H1 (cell line): ENCODE results near the gene TRAPPC5. TPM values are rescaled to one million over a fixed set of nuclear protein-coding genes. Genes with fewer than 3 reads are reported as not detected.

Experiments used
- RFX5 ChIP-seq: IDR thresholded peaks from 2 replicates; pipeline ENCODE4 v1.6.1; 2011; ENCODE audit warnings: low read depth, low read length, improper control_type of control experiment, borderline replicate concordance
- YY1 ChIP-seq: IDR thresholded peaks from 2 replicates; pipeline ENCODE4 v1.6.1; 2011; ENCODE audit warnings: low read depth, mild to moderate bottlenecking, low read length
- polyA plus RNA-seq, 7 experiments: library from polyadenylated mRNA; depleted of rRNA in 3 of 7; stranded (reverse) in 5 of 7; unstranded in 2 of 7; fragments of >200 nt in 5 of 7; fragments of 200-250 nt in 2 of 7; gene quantifications; 1 replicate in 5 of 7; 2 replicates in 1 of 7; 4 replicates in 1 of 7; pipeline versions ENCODE4 v1.2.1 to v1.2.3, GENCODE V29; 2011 to 2013; ENCODE audit warnings: missing spikeins in 2 of 7, mixed read lengths in 2 of 7
- total RNA-seq: library from RNA; stranded (reverse); fragmentation: NEBNext Ultra II Directional; extraction: Animal tissue kit (Norgen Biotek cat#: 25700); gene quantifications from 2 replicates; pipeline ENCODE4 v1.2.1, GENCODE V29; 2021
- TF ChIP-seq, protein P1 (sequence below): fragments of 300-600 bp; sonication (generic); IDR thresholded peaks from 2 replicates; pipeline ENCODE4 v1.7.1; 2012; ENCODE audit warnings: low read length, moderate library complexity, mild to moderate bottlenecking, inconsistent platforms; ENCODE audit not compliant: insufficient replicate concordance
- TF ChIP-seq, protein P2 (sequence below): IDR thresholded peaks from 2 replicates; pipeline ENCODE4 v1.6.1; 2011; ENCODE audit warnings: low read length, improper control_type of control experiment
- TF ChIP-seq, protein P3 (sequence below), 3 experiments: IDR thresholded peaks; 1 replicate in 2 of 3; 2 replicates in 1 of 3; pipeline versions ENCODE4 v1.5.1 to v1.6.1; 2011; ENCODE audit warnings: low read length in 3 of 3, mild to moderate bottlenecking in 3 of 3, inconsistent platforms in 2 of 3, low read depth in 1 of 3, moderate library complexity in 1 of 3; ENCODE audit not compliant: insufficient read depth in 1 of 3; ENCODE audit errors: control extremely low read depth in 1 of 3

Gene TRAPPC5
- total and polyA plus RNA-seq, 2 of the 8 experiments (the other 6 are each of a cell fraction or from before 2014, with no cell fraction given): 109 to 120 TPM

DNA sequence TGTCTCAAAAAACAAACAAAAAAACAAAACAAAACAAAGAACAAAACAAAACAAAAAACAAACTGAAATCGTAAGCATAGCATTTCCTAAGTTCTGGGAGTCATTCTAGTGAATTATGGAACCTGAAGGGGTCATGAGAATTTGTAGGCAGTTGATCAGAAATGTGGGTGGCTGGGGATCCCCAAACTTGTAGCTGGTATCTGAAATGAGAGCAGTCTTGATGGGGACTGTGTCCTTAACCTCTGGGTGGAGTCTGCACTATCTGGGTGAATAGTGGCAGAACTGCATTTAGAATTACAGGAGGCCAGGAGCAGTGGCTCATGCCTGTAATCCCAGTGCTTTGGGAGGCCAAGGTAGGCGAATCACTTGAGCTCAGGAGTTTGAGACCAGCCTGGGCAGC lies 45.2 kb downstream of the TRAPPC5 start (continued):
- TF ChIP-seq, protein P1, sequence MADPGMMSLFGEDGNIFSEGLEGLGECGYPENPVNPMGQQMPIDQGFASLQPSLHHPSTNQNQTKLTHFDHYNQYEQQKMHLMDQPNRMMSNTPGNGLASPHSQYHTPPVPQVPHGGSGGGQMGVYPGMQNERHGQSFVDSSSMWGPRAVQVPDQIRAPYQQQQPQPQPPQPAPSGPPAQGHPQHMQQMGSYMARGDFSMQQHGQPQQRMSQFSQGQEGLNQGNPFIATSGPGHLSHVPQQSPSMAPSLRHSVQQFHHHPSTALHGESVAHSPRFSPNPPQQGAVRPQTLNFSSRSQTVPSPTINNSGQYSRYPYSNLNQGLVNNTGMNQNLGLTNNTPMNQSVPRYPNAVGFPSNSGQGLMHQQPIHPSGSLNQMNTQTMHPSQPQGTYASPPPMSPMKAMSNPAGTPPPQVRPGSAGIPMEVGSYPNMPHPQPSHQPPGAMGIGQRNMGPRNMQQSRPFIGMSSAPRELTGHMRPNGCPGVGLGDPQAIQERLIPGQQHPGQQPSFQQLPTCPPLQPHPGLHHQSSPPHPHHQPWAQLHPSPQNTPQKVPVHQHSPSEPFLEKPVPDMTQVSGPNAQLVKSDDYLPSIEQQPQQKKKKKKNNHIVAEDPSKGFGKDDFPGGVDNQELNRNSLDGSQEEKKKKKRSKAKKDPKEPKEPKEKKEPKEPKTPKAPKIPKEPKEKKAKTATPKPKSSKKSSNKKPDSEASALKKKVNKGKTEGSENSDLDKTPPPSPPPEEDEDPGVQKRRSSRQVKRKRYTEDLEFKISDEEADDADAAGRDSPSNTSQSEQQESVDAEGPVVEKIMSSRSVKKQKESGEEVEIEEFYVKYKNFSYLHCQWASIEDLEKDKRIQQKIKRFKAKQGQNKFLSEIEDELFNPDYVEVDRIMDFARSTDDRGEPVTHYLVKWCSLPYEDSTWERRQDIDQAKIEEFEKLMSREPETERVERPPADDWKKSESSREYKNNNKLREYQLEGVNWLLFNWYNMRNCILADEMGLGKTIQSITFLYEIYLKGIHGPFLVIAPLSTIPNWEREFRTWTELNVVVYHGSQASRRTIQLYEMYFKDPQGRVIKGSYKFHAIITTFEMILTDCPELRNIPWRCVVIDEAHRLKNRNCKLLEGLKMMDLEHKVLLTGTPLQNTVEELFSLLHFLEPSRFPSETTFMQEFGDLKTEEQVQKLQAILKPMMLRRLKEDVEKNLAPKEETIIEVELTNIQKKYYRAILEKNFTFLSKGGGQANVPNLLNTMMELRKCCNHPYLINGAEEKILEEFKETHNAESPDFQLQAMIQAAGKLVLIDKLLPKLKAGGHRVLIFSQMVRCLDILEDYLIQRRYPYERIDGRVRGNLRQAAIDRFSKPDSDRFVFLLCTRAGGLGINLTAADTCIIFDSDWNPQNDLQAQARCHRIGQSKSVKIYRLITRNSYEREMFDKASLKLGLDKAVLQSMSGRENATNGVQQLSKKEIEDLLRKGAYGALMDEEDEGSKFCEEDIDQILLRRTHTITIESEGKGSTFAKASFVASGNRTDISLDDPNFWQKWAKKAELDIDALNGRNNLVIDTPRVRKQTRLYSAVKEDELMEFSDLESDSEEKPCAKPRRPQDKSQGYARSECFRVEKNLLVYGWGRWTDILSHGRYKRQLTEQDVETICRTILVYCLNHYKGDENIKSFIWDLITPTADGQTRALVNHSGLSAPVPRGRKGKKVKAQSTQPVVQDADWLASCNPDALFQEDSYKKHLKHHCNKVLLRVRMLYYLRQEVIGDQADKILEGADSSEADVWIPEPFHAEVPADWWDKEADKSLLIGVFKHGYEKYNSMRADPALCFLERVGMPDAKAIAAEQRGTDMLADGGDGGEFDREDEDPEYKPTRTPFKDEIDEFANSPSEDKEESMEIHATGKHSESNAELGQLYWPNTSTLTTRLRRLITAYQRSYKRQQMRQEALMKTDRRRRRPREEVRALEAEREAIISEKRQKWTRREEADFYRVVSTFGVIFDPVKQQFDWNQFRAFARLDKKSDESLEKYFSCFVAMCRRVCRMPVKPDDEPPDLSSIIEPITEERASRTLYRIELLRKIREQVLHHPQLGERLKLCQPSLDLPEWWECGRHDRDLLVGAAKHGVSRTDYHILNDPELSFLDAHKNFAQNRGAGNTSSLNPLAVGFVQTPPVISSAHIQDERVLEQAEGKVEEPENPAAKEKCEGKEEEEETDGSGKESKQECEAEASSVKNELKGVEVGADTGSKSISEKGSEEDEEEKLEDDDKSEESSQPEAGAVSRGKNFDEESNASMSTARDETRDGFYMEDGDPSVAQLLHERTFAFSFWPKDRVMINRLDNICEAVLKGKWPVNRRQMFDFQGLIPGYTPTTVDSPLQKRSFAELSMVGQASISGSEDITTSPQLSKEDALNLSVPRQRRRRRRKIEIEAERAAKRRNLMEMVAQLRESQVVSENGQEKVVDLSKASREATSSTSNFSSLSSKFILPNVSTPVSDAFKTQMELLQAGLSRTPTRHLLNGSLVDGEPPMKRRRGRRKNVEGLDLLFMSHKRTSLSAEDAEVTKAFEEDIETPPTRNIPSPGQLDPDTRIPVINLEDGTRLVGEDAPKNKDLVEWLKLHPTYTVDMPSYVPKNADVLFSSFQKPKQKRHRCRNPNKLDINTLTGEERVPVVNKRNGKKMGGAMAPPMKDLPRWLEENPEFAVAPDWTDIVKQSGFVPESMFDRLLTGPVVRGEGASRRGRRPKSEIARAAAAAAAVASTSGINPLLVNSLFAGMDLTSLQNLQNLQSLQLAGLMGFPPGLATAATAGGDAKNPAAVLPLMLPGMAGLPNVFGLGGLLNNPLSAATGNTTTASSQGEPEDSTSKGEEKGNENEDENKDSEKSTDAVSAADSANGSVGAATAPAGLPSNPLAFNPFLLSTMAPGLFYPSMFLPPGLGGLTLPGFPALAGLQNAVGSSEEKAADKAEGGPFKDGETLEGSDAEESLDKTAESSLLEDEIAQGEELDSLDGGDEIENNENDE: no peak
- TF ChIP-seq, protein P2, sequence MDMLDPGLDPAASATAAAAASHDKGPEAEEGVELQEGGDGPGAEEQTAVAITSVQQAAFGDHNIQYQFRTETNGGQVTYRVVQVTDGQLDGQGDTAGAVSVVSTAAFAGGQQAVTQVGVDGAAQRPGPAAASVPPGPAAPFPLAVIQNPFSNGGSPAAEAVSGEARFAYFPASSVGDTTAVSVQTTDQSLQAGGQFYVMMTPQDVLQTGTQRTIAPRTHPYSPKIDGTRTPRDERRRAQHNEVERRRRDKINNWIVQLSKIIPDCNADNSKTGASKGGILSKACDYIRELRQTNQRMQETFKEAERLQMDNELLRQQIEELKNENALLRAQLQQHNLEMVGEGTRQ: no peak
- TF ChIP-seq RFX5 (no peak), YY1 (no peak)
- TF ChIP-seq, protein P3, sequence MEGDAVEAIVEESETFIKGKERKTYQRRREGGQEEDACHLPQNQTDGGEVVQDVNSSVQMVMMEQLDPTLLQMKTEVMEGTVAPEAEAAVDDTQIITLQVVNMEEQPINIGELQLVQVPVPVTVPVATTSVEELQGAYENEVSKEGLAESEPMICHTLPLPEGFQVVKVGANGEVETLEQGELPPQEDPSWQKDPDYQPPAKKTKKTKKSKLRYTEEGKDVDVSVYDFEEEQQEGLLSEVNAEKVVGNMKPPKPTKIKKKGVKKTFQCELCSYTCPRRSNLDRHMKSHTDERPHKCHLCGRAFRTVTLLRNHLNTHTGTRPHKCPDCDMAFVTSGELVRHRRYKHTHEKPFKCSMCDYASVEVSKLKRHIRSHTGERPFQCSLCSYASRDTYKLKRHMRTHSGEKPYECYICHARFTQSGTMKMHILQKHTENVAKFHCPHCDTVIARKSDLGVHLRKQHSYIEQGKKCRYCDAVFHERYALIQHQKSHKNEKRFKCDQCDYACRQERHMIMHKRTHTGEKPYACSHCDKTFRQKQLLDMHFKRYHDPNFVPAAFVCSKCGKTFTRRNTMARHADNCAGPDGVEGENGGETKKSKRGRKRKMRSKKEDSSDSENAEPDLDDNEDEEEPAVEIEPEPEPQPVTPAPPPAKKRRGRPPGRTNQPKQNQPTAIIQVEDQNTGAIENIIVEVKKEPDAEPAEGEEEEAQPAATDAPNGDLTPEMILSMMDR (IDR thresholded peaks at IDR 0.05; ENCODE audit: control extremely low read depth in 1 of 3, insufficient read depth in 1 of 3, low read depth in 1 of 3, low read length in 3 of 3): no peak
- TF ChIP-seq, all 59 proteins: peak for 0
